Mammary epithelial cell (primary cell): Measurements from ENCODE around the gene PPP1R1B.

ENCODE experiments used
- EZH2 ChIP-seq: IDR thresholded peaks from 2 replicates; pipeline ENCODE4 v1.6.1; 2012; ENCODE audit warnings: low read length, inconsistent platforms, borderline replicate concordance
- TF ChIP-seq, protein P1 (sequence below), 2 donors: IDR thresholded peaks in 1 of 2; conservative IDR thresholded peaks in 1 of 2; 2 replicates each; pipeline ENCODE4 v1.5.1; 2011 to 2012; ENCODE audit warnings: inconsistent platforms in 2 of 2, low read length in 2 of 2, mild to moderate bottlenecking in 2 of 2, control low read depth in 1 of 2, low read depth in 1 of 2; ENCODE audit not compliant: insufficient read depth in 1 of 2; ENCODE audit errors: extremely low read depth in 1 of 2

- TF ChIP-seq, protein P1, sequence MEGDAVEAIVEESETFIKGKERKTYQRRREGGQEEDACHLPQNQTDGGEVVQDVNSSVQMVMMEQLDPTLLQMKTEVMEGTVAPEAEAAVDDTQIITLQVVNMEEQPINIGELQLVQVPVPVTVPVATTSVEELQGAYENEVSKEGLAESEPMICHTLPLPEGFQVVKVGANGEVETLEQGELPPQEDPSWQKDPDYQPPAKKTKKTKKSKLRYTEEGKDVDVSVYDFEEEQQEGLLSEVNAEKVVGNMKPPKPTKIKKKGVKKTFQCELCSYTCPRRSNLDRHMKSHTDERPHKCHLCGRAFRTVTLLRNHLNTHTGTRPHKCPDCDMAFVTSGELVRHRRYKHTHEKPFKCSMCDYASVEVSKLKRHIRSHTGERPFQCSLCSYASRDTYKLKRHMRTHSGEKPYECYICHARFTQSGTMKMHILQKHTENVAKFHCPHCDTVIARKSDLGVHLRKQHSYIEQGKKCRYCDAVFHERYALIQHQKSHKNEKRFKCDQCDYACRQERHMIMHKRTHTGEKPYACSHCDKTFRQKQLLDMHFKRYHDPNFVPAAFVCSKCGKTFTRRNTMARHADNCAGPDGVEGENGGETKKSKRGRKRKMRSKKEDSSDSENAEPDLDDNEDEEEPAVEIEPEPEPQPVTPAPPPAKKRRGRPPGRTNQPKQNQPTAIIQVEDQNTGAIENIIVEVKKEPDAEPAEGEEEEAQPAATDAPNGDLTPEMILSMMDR (conservative IDR thresholded peaks at IDR 0.05 in 1 of 2, IDR thresholded peaks at IDR 0.05 in 1 of 2; ENCODE audit: extremely low read depth in 1 of 2, insufficient read depth in 1 of 2, low read depth in 1 of 2, low read length in 2 of 2), result no peak
- TF ChIP-seq EZH2, result no peak
These were observed 4.3 kb upstream of the PPP1R1B start for GRCh38 chr17:39622380-39623006.
